HPDE6-E6E7 (cell line): ENCODE measurements around the gene USP11.

ENCODE experiments used
- DNase-seq: peaks from one replicate; pipeline ENCODE4 v3.0.0; 2011; ENCODE audit warnings: missing footprints; ENCODE audit errors: extremely low spot score

Gene USP11

DNA sequence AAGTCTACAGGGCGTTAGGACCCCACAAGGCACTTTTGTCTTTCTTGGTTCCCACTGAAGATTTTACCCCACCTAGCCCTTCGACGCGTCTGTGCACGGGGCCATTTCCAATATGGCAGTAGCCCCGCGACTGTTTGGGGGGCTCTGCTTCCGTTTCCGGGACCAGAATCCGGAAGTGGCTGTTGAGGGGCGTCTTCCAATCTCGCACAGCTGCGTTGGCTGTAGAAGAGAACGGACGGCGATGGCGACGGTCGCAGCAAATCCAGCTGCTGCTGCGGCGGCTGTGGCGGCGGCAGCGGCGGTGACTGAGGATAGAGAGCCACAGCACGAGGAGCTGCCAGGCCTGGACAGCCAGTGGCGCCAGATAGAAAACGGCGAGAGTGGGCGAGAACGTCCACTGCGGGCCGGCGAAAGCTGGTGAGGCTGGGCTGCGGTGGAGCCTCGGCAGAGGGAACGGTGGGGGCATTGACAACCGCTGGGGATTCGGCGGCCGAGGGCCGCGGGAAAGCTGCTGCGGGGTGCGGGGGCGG is at the start of gene USP11:
TSS of gene USP11 (plus strand) at position 207 of the 530 bp plus-strand sequence. CDS start at position 242, 35 bp downstream.
- DNase-seq, result no peak

DNA sequence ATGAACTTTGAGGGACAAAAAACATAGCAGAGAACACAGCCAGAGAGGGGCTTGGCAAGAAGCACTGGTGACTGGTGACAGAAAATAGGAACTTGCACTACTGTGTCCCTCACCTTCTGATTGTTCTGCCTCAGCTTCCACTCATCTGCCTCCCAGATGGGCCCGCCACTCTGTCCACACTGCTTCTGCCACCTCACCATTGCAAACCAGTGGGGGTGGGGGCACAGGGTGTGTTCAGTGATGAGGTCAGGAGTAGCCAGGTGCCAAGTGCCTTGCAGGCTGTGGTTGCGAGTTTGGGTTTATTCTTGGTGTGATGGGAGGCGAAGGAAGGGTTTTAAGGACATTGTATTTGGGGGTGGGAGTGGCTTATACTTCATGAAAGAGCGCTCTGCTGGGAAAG is 48.3 kb upstream of the USP11 start:
- DNase-seq, result no peak

- DNase-seq, result no peak
Observed at GRCh38 chrX:47185241-47185640, 47.6 kb upstream of the USP11 start.

DNA sequence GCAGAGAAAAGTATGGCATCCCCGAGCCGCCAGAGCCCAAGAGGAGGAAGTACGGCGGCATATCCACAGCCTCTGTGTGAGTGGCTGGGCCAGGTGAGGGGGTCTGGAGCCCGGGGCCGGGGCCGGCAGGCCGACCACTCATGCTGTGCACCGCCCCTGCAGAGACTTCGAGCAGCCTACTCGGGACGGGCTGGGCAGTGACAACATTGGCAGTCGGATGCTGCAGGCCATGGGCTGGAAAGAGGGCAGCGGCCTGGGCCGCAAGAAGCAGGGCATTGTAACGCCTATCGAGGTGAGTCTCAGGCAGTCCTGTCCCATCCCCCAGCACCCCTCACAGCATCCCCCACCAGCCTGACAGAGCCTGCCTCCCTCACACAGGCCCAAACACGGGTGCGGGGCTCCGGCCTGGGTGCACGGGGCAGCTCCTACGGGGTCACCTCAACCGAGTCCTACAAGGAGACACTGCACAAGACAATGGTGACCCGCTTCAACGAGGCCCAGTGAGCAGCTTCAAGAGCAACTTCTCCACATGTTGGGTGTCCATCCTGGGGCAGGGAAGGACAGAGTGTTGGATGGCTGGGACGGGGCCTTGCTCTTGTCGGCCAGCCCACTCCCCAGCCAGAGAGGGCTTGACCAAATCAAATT is 46.6 kb upstream of the USP11 start:
- DNase-seq, result no peak

DNA sequence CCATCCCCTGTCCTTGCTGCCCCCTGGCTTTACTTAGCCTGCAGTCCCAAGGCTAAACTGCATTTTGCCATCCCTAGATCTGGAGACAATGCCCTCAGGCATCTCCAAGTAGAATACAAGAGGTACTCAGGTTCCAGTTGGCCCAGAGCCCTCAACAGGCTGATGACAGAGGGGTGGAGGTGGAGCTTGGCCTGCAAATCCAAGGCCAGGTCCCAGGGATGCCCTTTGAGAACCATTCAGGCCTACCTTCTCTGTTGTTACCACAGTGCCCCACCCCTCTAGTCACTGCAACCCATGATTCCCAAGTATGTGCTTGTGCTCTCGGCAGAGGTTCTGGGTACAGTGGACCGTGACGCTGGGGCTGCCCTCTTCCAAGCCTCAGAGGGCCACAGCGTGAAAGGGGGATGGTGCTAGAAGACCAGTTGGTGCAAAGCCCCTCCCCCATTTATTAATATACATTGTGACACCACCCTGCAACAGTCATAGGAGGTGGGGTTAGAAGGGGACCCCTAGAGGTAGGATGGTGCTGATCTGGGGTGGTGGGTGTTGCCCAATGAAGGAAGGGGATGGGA is 45.6 kb upstream of the USP11 start:
- DNase-seq, result no peak

GRCh38 chrX:47189906-47190305 is 42.9 kb upstream of the USP11 start:
- no peak for DNase-seq

- DNase-seq, result peak; percentile 80
Observed at GRCh38 chrX:47190445-47191269, 42.2 kb upstream of the USP11 start.

- DNase-seq, result peak; percentile 36
Observed at GRCh38 chrX:47191331-47191730, 41.5 kb upstream of the USP11 start.

DNA sequence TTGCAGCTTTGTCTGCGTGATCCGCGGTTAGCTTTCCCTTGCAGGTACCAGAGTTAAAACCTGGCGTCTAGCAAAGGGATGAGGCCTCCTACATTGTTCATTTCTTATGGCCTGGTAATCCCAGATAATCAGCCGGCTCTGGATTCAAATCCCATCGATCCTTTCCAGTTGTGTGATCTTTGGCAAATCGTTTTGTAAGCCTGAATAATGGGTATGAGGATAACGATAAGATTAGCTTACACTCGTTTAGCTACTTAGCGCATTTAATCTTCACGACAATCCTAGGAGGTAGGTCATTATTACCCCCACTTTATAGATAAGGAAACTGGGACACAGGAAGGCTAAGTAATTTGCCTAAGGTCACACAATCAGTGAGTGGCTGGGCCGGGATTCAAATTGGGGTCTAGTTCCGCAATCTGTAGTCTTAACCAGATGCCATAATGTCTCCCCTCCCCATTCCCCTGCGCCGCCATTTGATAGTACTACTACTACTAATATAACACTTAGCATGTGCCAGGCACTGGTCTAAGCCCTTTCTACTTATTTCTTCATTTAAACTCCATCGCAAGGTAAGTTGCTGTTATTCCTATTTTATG is 40.9 kb upstream of the USP11 start:
- DNase-seq, result no peak

DNA sequence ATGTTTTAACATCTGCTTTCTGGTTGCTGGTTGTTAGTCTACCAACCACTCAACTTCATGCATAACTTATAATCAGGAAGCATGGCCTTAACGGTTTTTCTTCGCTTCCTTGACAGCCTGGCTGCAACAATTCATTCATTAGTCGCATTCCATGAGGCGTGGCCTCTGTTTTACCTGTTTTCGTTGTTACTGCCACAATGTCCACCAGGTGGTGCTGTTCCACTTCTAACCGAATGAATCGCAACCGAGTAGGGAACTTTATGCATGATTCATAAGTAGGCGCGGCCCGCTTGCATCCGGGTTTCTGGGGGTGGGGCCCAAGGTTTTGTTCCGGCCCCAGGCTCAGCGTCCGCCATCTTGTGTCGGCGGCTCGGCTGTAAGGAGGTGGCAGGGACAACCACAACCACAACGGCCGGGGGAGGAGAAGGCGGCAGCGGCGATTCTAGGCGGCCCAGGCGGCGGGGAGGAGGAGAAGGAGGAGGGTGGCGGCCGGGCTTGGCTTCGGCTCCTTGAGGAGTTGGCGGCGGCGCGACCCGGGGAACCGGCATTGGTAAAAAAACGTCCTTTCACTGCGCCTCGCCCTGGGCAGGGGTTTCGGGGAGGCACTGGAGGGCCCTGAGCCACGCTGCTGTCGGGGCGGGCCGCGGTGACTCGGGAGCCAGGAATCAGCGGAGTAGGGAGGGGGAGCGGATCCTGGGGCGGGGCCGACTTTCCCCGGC is 39.2 kb upstream of the USP11 start, which contains the start of gene UBA1:
TSS of gene UBA1 (plus strand) at position 355 of the 719 bp plus-strand sequence. CDS start 4,974 bp downstream, outside the sequence.
- peak; percentile 85 for DNase-seq

GRCh38 chrX:47194194-47194787 is 38.5 kb upstream of the USP11 start:
- no peak for DNase-seq

GRCh38 chrX:47196098-47196497 is 36.7 kb upstream of the USP11 start:
- DNase-seq, result no peak

DNA sequence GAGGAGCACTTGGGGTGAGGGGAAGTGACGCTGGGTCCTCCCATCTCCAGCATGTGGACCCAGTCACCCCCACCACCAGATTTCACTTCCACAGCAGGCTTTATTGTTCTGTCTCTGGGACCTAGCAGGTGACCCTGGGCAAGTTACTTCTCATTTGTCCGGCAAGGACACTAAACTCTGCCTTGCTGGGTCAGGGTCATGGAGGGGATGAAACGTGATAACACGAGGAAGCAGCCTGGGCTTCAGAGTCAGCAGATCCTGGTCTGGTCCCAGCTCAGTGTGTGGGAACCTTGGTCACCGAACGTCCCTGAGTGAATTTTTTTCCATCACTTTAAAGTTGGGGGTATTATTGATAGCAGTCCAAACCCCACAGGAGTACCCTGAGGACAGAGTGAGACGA is 35.3 kb upstream of the USP11 start:
- DNase-seq, result no peak

GRCh38 chrX:47198026-47198686 is 34.7 kb upstream of the USP11 start:
- no peak for DNase-seq

- no peak for DNase-seq
Observed at GRCh38 chrX:47198687-47199080, 34.1 kb upstream of the USP11 start.

DNA sequence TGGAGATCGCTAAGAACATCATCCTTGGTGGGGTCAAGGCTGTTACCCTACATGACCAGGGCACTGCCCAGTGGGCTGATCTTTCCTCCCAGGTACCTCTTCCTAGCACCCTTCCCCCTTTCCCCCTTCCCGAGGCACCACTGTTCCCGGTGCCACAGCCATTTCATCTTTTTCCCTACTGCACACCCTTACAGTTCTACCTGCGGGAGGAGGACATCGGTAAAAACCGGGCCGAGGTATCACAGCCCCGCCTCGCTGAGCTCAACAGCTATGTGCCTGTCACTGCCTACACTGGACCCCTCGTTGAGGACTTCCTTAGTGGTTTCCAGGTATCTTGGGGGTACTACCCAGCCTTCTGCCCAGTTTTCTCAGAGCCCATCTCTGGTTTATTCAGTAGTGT is 33.5 kb upstream of the USP11 start:
- no peak for DNase-seq

DNA sequence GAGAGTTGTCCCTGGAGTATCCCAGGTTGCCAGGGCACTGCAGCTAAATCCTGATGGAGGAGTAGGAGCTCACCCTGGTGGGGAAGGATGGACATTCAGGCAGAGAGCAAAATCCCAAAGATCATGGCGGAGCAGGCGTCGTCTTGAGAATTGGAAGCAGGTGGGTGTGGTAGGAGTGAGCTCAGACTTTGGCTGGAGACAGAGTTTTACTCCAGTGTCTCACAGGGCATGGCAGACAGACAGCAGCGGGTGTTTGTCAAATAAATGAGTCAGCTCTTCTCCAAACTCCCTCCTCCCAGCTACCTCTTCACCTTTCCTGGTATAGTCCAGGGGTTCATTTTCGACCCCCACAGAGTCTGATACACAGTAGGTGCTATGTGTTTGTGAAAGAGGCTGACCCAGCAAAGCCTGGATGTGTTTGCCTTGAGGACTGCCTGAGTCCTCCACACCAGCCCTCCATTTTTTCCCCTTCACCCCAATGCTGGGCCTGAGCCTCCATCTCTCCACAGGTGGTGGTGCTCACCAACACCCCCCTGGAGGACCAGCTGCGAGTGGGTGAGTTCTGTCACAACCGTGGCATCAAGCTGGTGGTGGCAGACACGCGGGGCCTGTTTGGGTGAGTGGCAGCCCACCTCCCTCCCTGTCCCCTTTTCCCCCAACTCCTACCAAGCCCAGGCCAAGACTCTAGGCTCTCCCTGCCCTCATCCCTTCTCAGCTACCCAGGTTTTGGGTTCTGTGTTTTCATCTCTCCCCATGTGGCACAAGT is 32.2 kb upstream of the USP11 start:
- DNase-seq, result no peak

GRCh38 chrX:47201345-47201944 is 31.4 kb upstream of the USP11 start:
- no peak for DNase-seq

DNA sequence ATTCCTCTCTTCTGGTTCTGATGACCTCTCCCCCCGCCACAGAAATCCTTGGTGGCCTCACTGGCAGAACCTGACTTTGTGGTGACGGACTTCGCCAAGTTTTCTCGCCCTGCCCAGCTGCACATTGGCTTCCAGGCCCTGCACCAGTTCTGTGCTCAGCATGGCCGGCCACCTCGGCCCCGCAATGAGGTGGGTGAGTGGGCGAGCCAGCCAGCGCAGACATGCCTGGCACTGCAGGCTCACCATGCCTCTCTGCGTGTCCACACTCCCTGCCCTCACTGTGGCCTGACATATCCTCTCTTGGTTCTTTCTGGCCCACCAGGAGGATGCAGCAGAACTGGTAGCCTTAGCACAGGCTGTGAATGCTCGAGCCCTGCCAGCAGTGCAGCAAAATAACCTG is 30.5 kb upstream of the USP11 start:
- no peak for DNase-seq
